Fibroblast of lung (primary cell): Measurements from ENCODE around the gene PLCG2. TPM values are rescaled to one million over a fixed set of nuclear protein-coding genes. Genes with fewer than 3 reads are reported as not detected.

Source experiments
- DNase-seq, 2 donors: peaks; one replicate each; pipeline versions ENCODE4 v3.0.0 to v3.0.0-alpha.2; 2010; ENCODE audit warnings: low read depth in 2 of 2
- H2AFZ ChIP-seq: 2 replicates; pipeline ENCODE4 v1.5.1; 2012; ENCODE audit warnings: low read length, control low read depth, inconsistent platforms
- H3K27ac ChIP-seq: 2 replicates; pipeline ENCODE4 v1.5.1; 2011; ENCODE audit warnings: low read length, control low read depth; ENCODE audit not compliant: insufficient read depth
- H3K27me3 ChIP-seq: 2 replicates; pipeline ENCODE4 v1.5.1; 2011; ENCODE audit warnings: mild to moderate bottlenecking, low read length; ENCODE audit not compliant: control insufficient read depth, insufficient read depth
- H3K36me3 ChIP-seq: 2 replicates; pipeline ENCODE4 v1.5.1; 2011; ENCODE audit warnings: low read length; ENCODE audit not compliant: control insufficient read depth, insufficient read depth
- H3K4me1 ChIP-seq: 2 replicates; pipeline ENCODE4 v1.5.1; 2011; ENCODE audit warnings: low read length; ENCODE audit not compliant: control insufficient read depth, insufficient read depth; ENCODE audit errors: extremely low read depth
- H3K4me2 ChIP-seq: 2 replicates; pipeline ENCODE4 v1.5.1; 2011; ENCODE audit warnings: low read length, control low read depth; ENCODE audit not compliant: insufficient read depth; ENCODE audit errors: extremely low read depth
- H3K4me3 ChIP-seq, 4 experiments: fragments of 200-600 bp in 1 of 4; sonication (generic) in 1 of 4; replicated peaks in 1 of 4; 2 replicates each; pipeline ENCODE4 v1.5.1; 2011 to 2016; ENCODE audit warnings: low read length in 4 of 4, low read depth in 3 of 4, mild to moderate bottlenecking in 3 of 4, control low read depth in 2 of 4, inconsistent platforms in 1 of 4, mixed read lengths in 1 of 4; ENCODE audit not compliant: insufficient read depth in 1 of 4; ENCODE audit errors: control extremely low read depth in 1 of 4
- H3K79me2 ChIP-seq: 2 replicates; pipeline ENCODE4 v1.5.1; 2012; ENCODE audit warnings: mild to moderate bottlenecking, low read length, inconsistent platforms; ENCODE audit not compliant: control insufficient read depth, insufficient read depth
- H3K9ac ChIP-seq: 2 replicates; pipeline ENCODE4 v1.5.1; 2011; ENCODE audit warnings: mild to moderate bottlenecking, low read length, control low read depth; ENCODE audit not compliant: insufficient read depth
- H3K9me3 ChIP-seq: 2 replicates; pipeline ENCODE4 v1.5.1; 2012; ENCODE audit warnings: low read depth, low read length; ENCODE audit not compliant: control insufficient read depth, insufficient read depth
- H4K20me1 ChIP-seq: 2 replicates; pipeline ENCODE4 v1.5.1; 2011; ENCODE audit warnings: low read length; ENCODE audit not compliant: control insufficient read depth, insufficient read depth; ENCODE audit errors: extremely low read depth
- EZH2 ChIP-seq: IDR thresholded peaks from 2 replicates; pipeline ENCODE4 v1.5.1; 2012; ENCODE audit warnings: low read length, control low read depth, mild to moderate bottlenecking; ENCODE audit errors: missing control alignments
- polyA plus RNA-seq, 2 donors: library from polyadenylated mRNA; depleted of rRNA in 1 of 2; stranded (reverse) in 1 of 2; unstranded in 1 of 2; fragments of >200 nt; gene quantifications; 2 replicates each; pipeline ENCODE4 v1.2.1, GENCODE V29; 2011 to 2012; ENCODE audit warnings: missing spikeins in 1 of 2
- total RNA-seq: library from RNA; depleted of rRNA; stranded (reverse); fragments of >200 nt; gene quantifications from 2 replicates; pipeline ENCODE4 v1.2.1, GENCODE V29; 2014
- TF ChIP-seq, protein P1 (sequence below), 2 donors: IDR thresholded peaks in 1 of 2; conservative IDR thresholded peaks in 1 of 2; 1 replicate in 1 of 2; 2 replicates in 1 of 2; pipeline ENCODE4 v1.5.1; 2011 to 2012; ENCODE audit warnings: low read length in 2 of 2, control low read depth in 1 of 2, inconsistent platforms in 1 of 2, low read depth in 1 of 2, mild to moderate bottlenecking in 1 of 2

Gene PLCG2
- total and polyA plus RNA-seq, 2 donors (not counting 1 experiment from before 2014, with no cell fraction given), result 0.53 to 0.66 TPM

DNA sequence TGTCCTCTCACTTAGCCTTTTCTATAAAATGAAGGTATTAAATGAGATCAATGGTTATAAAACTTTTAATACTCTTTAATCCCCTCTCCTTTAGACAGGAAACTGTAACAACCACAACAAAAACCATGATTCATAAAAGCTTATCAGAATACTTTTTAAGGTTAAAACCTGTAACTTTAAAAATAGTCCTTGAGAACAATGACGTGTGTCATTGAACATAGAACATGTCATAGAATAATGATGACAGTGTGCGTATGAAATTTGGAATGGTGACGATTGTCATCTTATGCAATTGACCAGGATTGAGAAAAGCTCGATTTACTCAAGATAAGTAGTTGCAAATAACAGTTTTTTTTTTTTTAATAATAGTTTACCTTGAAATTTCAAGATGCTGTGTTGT lies 94.1 kb downstream of the PLCG2 start:
- H3K4me1 ChIP-seq, result no peaks in the 10 kb centered on the region
- no peak overlapping the region for H3K27ac ChIP-seq
- no peaks in the 10 kb centered on the region for H3K27me3 ChIP-seq
- no peaks in the 10 kb centered on the region for H3K79me2 ChIP-seq
- H3K9ac ChIP-seq, result no peak overlapping the region
- no peak overlapping the region for H3K4me2 ChIP-seq
- no peaks in the 10 kb centered on the region for H3K36me3 ChIP-seq
- H2AFZ ChIP-seq, result no peak overlapping the region
- H3K9me3 ChIP-seq, result no peaks in the 10 kb centered on the region
- TF ChIP-seq, protein P1, sequence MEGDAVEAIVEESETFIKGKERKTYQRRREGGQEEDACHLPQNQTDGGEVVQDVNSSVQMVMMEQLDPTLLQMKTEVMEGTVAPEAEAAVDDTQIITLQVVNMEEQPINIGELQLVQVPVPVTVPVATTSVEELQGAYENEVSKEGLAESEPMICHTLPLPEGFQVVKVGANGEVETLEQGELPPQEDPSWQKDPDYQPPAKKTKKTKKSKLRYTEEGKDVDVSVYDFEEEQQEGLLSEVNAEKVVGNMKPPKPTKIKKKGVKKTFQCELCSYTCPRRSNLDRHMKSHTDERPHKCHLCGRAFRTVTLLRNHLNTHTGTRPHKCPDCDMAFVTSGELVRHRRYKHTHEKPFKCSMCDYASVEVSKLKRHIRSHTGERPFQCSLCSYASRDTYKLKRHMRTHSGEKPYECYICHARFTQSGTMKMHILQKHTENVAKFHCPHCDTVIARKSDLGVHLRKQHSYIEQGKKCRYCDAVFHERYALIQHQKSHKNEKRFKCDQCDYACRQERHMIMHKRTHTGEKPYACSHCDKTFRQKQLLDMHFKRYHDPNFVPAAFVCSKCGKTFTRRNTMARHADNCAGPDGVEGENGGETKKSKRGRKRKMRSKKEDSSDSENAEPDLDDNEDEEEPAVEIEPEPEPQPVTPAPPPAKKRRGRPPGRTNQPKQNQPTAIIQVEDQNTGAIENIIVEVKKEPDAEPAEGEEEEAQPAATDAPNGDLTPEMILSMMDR (conservative IDR thresholded peaks at IDR 0.05 in 1 of 2, IDR thresholded peaks at IDR 0.05 in 1 of 2; ENCODE audit: low read depth in 1 of 2, low read length in 2 of 2), result no peak
- no peak for TF ChIP-seq EZH2
- H4K20me1 ChIP-seq, result no peaks in the 10 kb centered on the region
- H3K4me3 ChIP-seq, result no peak overlapping the region
- DNase-seq, result no peak

DNA sequence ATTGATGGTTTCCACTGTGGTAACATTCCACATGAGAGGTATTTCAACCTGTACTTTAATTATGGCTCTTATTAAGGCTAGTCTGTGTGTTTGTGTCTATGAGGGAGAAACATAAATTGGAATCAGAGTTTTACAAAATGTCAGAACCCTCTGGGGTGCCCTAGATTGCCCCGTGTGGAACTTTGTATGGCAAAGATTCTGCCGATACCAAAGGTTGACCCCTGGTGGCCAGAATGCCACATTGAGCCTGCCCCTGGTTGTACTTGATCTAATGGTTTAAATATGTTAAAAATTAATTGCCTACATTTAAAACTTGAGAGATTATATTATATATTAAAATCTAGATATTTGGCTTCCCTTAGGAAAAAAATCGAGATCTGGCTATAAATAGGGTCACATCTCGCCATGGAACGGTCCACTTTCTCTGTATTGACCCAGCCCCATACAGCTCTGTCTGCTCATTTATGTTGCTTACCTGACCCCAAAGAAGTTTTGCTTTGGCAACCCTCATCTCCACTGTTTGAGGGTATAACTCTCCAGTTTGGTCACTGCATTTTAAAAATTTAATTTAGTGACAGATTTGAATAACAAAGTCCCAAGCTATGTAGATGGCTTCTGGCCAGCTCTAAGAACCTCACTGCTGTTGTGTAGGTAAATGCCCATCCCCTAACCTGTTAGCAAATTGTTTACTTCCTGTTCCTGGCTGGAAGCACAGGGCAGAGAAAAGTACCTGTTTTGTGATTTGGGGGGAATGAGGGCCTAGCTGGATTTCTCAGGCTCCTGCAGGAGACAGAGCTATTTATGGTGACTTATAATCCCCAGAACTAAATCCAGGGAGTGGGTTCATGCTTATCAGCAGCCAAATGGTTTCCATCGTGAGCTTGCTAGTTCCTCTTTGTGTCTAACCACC lies 95.0 kb downstream of the PLCG2 start:
- Histone ChIP-seq H3K4me1 (no peaks in the 10 kb centered on the region), H4K20me1 (no peaks in the 10 kb centered on the region), H3K9ac (no peak overlapping the region), H3K27me3 (no peaks in the 10 kb centered on the region), H2AFZ (no peak overlapping the region), H3K36me3 (no peaks in the 10 kb centered on the region), H3K9me3 (no peaks in the 10 kb centered on the region), H3K79me2 (no peaks in the 10 kb centered on the region), H3K4me2 (no peak overlapping the region), H3K4me3 (no peak overlapping the region), H3K27ac (no peak overlapping the region)
- peak; percentile 20 to 39 for DNase-seq
- no peak for TF ChIP-seq EZH2
- TF ChIP-seq, protein P1 (conservative IDR thresholded peaks at IDR 0.05 in 1 of 2, IDR thresholded peaks at IDR 0.05 in 1 of 2; ENCODE audit: low read depth in 1 of 2, low read length in 2 of 2), result peak; percentile 70 to 84

DNA sequence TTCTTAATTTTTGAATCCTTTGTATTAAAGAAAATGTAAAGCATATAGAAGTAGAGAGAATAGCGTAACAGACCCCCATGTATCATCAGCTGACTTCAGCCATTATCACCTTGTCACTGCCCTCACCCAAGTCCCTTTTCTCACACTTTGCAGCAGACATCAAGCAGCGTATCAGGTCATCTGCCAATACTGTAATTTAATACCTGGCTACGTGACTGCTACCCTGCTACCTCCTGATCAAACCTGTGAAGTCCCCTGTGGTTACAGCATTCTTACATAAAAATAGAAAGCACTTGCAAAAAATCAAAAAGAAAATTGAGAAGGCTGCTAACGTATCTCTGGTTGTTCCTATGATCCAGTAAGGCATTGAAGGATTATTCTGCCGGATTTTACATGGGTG lies 96.4 kb downstream of the PLCG2 start:
- no peaks in the 10 kb centered on the region for H3K36me3 ChIP-seq
- no peaks in the 10 kb centered on the region for H4K20me1 ChIP-seq
- H3K79me2 ChIP-seq, result no peaks in the 10 kb centered on the region
- no peak overlapping the region for H3K9ac ChIP-seq
- no peak overlapping the region for H3K4me3 ChIP-seq
- no peaks in the 10 kb centered on the region for H3K9me3 ChIP-seq
- no peaks in the 10 kb centered on the region for H3K27me3 ChIP-seq
- no peak overlapping the region for H3K4me2 ChIP-seq
- no peak overlapping the region for H2AFZ ChIP-seq
- H3K27ac ChIP-seq, result no peak overlapping the region
- TF ChIP-seq, protein P1 (conservative IDR thresholded peaks at IDR 0.05 in 1 of 2, IDR thresholded peaks at IDR 0.05 in 1 of 2; ENCODE audit: low read depth in 1 of 2, low read length in 2 of 2), result no peak
- no peak for TF ChIP-seq EZH2
- DNase-seq, result no peak
- no peaks in the 10 kb centered on the region for H3K4me1 ChIP-seq
